Stimulated activated naive CD8-positive, alpha-beta T cell treated with anti-CD3 and anti-CD28 coated beads, Interleukin-15, amount 100 ng/mL, for 72 hours (primary cell): ENCODE results near the gene CELF2.
"Not testable (repeated sequence)": the region's sequence is repeated elsewhere in the genome, so short reads cannot be mapped to it uniquely, and the experiment has no call there.

Experiments used
- ATAC-seq: fragments of 150-1000 bp; cut with Tn5 transposase; 2 replicates; pipeline ENCODE4 v1.10.0; 2021; ENCODE audit warnings: mild to moderate bottlenecking, moderate library complexity
- DNase-seq, 2 donors: peaks; one replicate each; pipeline ENCODE4 v3.0.0; 2021 to 2022
- H3K27ac Mint-ChIP-seq, 2 donors: one replicate each; pipeline ENCODE4 v1.8.0; 2022; ENCODE audit warnings: mild to moderate bottlenecking in 2 of 2, mixed read lengths in 2 of 2, moderate library complexity in 2 of 2
- H3K27me3 Mint-ChIP-seq: one replicate; pipeline ENCODE4 v1.8.0; 2022; ENCODE audit warnings: mixed read lengths
- H3K4me1 Mint-ChIP-seq: one replicate; pipeline ENCODE4 v1.8.0; 2022; ENCODE audit warnings: mild to moderate bottlenecking, mixed read lengths
- H3K4me3 Mint-ChIP-seq, 2 donors: one replicate each; pipeline ENCODE4 v1.8.0; 2022; ENCODE audit warnings: mild to moderate bottlenecking in 2 of 2, mixed read lengths in 2 of 2, moderate library complexity in 1 of 2
- H3K9me3 Mint-ChIP-seq, 2 donors: one replicate each; pipeline ENCODE4 v1.8.0; 2022; ENCODE audit warnings: mixed read lengths in 2 of 2

Gene CELF2

DNA sequence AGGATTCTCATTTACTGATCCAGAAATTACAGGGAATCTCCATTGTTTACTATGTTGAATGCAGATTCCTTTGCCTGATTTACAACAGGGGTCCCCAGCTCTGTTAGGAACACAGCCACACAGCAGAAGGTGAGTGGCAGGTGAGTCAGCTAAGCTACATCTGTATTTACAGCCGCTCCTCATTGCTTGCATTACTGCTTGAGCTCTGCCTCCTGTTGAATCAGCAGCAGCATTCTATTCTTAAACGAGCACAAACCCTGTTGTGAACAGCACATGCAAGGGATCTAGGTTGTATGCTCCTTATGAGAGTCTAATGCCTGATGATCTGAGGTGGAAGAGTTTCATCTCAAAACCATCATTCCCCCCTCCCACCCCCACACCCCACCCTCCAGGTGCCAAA lies 23.3 kb upstream of the CELF2 start:
- ATAC-seq, result no peak

GRCh38 chr10:10995120-10995519 lies 22.6 kb upstream of the CELF2 start:
- peaks cover 8 to 15% of the 10 kb centered on the region in 2 donors for H3K9me3 Mint-ChIP-seq
- peaks cover 45% of the 10 kb centered on the region for H3K27me3 Mint-ChIP-seq
- peaks cover 12% of the 10 kb centered on the region for H3K4me1 Mint-ChIP-seq
- no peak overlapping the region for H3K27ac Mint-ChIP-seq
- H3K4me3 Mint-ChIP-seq, result no peak overlapping the region
- ATAC-seq (no peak), DNase-seq (no peak)

More for the DNA sequence above, 23.3 kb upstream of the CELF2 start:
- peaks cover 8 to 15% of the 10 kb centered on the region in 2 donors for H3K9me3 Mint-ChIP-seq
- peaks cover 12% of the 10 kb centered on the region for H3K4me1 Mint-ChIP-seq
- H3K27me3 Mint-ChIP-seq, result peaks cover 45% of the 10 kb centered on the region
- H3K27ac Mint-ChIP-seq, result no peak overlapping the region
- H3K4me3 Mint-ChIP-seq, result no peak overlapping the region
- DNase-seq, result no peak

- no peak for DNase-seq
- H3K9me3 Mint-ChIP-seq, result peaks cover 8 to 15% of the 10 kb centered on the region in 2 donors
- peaks cover 12% of the 10 kb centered on the region for H3K4me1 Mint-ChIP-seq
- H3K4me3 Mint-ChIP-seq, result no peak overlapping the region
- peaks cover 29% of the 10 kb centered on the region for H3K27me3 Mint-ChIP-seq
- H3K27ac Mint-ChIP-seq, result no peak overlapping the region
- ATAC-seq, result no peak
Measured at GRCh38 chr10:10996966-10997620, 20.6 kb upstream of the CELF2 start.

DNA sequence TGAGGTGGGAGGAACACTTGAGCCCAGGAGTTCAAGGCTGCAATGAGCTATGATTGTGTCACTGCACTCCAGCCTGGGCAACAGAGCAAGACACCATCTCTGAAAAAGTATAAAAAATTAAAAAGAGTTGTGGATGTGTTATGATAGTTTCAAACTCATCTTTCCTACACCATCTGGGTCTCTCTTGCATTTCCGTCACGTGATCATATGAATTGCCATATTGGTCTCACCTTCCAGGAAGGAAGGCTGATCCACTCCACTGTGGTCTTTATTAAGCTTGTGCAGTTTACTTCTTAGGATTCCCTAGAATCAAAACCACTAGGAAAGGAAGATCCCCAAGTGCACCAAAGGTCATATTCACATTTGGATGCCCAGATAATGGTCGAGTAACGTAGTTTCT lies 18.2 kb upstream of the CELF2 start:
- Mint-ChIP-seq H3K4me1 (peaks cover 12% of the 10 kb centered on the region), H3K9me3 (peaks cover 8 to 15% of the 10 kb centered on the region in 2 donors), H3K27me3 (peaks cover 22% of the 10 kb centered on the region)
- DNase-seq, H3K27ac Mint-ChIP-seq, H3K4me3 Mint-ChIP-seq, ATAC-seq: not testable (repeated sequence)

DNA sequence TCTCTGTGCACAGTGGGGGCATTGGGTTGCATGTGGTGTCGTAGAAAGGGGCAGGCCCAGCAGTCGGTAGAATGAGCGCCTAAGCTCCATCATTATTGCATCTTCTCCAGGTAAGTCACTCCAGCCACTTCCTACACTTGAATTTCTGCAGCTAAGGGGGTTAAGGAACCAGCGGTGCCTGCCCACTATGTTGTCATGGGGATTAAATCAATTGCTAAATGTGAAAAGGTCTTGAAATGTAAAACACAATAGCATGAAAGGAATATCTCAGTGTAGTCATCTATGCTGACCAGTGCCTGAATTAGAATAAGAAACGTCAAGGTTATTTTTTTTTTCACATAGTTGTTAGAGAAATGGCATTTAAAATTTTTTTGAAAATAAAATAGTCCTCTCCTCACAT lies 15.2 kb upstream of the CELF2 start:
- DNase-seq (no peak), ATAC-seq (no peak)
- Mint-ChIP-seq H3K4me3 (no peak overlapping the region), H3K27ac (no peak overlapping the region), H3K27me3 (peaks cover 29% of the 10 kb centered on the region), H3K4me1 (peaks cover 6% of the 10 kb centered on the region), H3K9me3 (peaks cover 5 to 8% of the 10 kb centered on the region in 2 donors)

DNA sequence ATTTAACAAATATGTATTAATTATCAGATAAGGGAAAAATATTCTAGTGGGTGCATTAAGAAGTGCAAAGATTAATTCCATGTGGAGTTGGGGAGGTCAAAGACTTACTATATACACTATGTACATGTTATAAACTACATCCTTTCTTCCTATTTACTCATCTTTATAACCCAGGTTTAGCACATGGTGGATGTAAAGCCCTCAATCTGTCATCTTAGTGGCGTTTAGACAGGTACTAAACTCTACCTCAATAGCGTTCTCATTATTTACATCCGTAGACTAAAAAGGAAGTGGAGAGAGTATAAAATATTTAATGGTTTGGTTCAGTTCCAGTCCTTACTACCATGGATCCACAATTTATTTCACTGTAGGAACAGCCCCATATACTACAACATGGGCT lies 14.8 kb upstream of the CELF2 start:
- Mint-ChIP-seq H3K27ac (no peak overlapping the region), H3K27me3 (peaks cover 32% of the 10 kb centered on the region), H3K4me3 (no peak overlapping the region), H3K4me1 (peaks cover 1% of the 10 kb centered on the region), H3K9me3 (peaks cover 1 to 3% of the 10 kb centered on the region in 2 donors)
- no peak for ATAC-seq
- DNase-seq, result no peak

- ATAC-seq (no peak), DNase-seq (no peak)
- Mint-ChIP-seq H3K4me1 (peaks cover under 1% of the 10 kb centered on the region), H3K27ac (no peak overlapping the region), H3K4me3 (no peak overlapping the region), H3K9me3 (no peaks in the 10 kb centered on the region), H3K27me3 (peaks cover 40% of the 10 kb centered on the region)
Measured at GRCh38 chr10:11003679-11004078, 14.0 kb upstream of the CELF2 start.

DNA sequence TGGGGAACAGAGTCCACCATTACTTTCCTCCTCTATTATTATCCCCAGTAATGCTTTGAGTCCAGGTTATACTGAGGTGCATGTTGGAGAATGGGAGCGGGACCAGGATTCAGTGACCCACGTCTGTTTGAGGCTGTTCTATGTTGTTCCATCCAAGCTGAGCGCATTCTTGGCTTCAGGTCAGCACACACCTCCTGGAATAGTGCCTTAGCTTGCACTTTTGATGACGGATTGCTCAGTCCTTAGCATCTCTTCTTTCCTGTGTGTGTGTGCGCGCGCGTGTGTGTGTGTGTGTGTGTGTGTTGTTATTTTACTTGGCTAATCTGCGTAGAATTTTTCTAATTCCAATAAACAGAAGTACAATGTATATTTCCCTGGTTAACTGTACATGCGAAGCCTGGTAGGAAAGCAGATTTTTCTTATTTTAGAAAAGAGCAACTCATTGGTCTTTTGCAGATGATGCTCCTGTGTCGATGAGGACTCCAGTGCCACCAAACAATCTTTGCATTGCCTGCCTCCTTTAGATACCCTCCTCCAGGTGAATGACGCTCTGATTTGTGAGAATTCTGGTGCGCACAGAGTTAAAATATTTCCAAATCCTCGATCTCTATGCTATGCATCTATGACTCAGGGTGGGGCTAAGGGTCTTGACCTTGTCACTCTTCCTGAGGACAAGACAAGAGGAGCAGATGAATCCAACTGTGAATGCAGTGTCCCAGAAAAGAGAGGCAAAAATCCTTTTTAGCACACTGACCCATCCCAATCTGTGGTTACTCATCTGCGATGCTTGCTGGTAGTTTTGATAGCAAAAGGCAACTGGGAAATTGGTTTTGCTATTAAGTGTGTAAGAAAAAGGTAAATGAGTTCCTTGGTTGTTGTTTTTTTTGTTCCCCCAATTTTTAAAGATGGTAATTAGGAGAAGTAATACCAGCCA lies 13.3 kb upstream of the CELF2 start:
- Mint-ChIP-seq H3K27me3 (peaks cover 47% of the 10 kb centered on the region), H3K9me3 (no peaks in the 10 kb centered on the region)
- DNase-seq, result no peak

DNA sequence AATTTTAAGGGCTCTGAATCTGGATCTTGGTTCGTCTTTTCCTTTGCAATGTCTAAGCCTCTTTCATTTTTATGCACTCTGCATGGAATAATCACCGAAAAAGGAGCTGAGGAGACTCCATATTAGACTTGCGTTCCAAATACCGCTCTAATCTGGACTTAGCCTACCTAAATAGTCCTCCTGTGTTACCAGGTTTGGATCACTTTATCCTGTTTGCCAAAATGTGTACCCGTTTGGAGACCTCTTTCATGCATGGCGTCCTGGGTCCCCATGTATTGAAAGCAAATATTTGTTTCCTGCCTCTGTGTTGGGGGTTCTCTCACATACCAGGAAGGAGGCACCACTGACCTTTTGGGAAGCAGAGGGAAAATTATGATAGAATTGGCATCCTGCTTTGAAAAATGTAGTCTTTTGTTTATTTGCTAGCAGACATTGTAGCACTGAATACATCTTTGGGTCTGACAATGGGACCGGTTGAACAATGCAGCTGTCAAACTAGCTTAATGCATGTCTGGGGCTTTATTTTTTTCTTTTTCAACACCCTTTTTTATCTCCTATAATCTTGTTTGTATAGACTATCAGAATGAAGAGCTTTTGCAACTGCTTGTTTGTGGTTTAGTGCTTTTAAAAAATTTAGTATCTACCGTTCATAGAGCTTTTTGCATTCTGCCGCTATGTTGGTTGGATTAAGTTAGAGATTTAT lies 11.8 kb upstream of the CELF2 start:
- Mint-ChIP-seq H3K4me3 (no peak overlapping the region), H3K9me3 (no peaks in the 10 kb centered on the region), H3K27me3 (peaks cover 58% of the 10 kb centered on the region), H3K27ac (no peak overlapping the region), H3K4me1 (peaks cover 17% of the 10 kb centered on the region)
- DNase-seq, result no peak
- ATAC-seq, result no peak

More for the DNA sequence above, 13.3 kb upstream of the CELF2 start:
- no peak for ATAC-seq
- H3K27ac Mint-ChIP-seq, result no peak overlapping the region
- no peak overlapping the region for H3K4me3 Mint-ChIP-seq
- H3K4me1 Mint-ChIP-seq, result peaks cover 8% of the 10 kb centered on the region

DNA sequence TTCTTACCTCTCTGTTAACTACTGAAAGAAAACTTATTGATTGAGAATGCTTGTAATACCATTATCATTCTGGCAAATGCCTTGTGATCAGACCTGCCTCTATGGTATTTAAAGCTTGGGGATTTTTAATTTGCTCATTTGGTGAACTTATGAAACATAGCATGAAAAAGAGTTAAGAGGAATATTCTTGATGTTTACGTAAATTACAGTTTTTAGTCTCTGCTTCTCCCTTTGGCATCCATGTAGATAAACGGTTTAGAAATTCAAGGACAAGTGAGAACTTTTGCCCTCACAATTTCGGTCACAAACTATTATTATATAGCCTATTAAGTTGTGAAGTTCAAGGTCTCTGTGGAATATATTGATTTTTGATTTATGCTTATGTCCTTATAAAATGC lies 11.2 kb upstream of the CELF2 start:
- no peaks in the 10 kb centered on the region for H3K9me3 Mint-ChIP-seq
- H3K4me3 Mint-ChIP-seq, result no peak overlapping the region
- no peak for ATAC-seq
- no peak for DNase-seq
- peaks cover 17% of the 10 kb centered on the region for H3K4me1 Mint-ChIP-seq
- H3K27me3 Mint-ChIP-seq, result peaks cover 61% of the 10 kb centered on the region
- H3K27ac Mint-ChIP-seq, result no peak overlapping the region

DNA sequence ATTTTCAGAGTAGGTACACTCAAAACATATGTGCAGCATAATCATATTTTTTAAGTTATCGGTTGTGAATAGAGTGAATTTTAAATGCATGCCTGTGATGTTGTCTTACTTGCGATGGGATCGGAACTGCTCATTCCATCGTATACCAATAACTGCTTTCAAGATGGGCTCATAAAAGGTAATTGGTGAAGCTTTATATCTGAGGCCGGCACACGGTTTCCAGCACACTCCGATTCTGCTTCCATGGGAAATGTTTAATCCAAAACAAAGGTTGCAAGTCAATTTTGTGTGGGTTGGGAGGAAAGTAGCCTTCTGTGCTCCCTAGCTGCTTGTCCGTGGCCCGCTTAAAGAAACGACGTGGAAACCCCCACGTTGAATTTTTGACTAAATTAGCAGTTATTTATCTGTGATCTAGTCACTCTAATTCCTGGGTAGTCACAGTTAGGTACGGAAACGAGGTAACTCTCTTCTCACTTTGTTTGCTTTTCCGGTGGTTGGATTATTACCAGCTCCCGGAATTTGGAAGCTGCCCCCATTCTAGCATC lies 10.1 kb upstream of the CELF2 start:
- Mint-ChIP-seq H3K27ac (no peak overlapping the region), H3K9me3 (no peaks in the 10 kb centered on the region), H3K4me3 (no peak overlapping the region), H3K4me1 (peaks cover 17% of the 10 kb centered on the region), H3K27me3 (peaks cover 68% of the 10 kb centered on the region)
- DNase-seq, result no peak
- no peak for ATAC-seq

- peaks cover 80% of the 10 kb centered on the region for H3K27me3 Mint-ChIP-seq
- no peak overlapping the region for H3K4me3 Mint-ChIP-seq
- no peak for DNase-seq
- H3K27ac Mint-ChIP-seq, result no peak overlapping the region
- H3K9me3 Mint-ChIP-seq, result no peaks in the 10 kb centered on the region
- peaks cover 17% of the 10 kb centered on the region for H3K4me1 Mint-ChIP-seq
- ATAC-seq, result peak; percentile 72
Measured at GRCh38 chr10:11009471-11010308, 8.0 kb upstream of the CELF2 start.

GRCh38 chr10:11010582-11010981 lies 7.1 kb upstream of the CELF2 start:
- no peak overlapping the region for H3K27ac Mint-ChIP-seq
- H3K4me3 Mint-ChIP-seq, result no peak overlapping the region
- H3K9me3 Mint-ChIP-seq, result no peaks in the 10 kb centered on the region
- no peak for DNase-seq
- peaks cover 17% of the 10 kb centered on the region for H3K4me1 Mint-ChIP-seq
- no peak for ATAC-seq
- peaks cover 80% of the 10 kb centered on the region for H3K27me3 Mint-ChIP-seq

DNA sequence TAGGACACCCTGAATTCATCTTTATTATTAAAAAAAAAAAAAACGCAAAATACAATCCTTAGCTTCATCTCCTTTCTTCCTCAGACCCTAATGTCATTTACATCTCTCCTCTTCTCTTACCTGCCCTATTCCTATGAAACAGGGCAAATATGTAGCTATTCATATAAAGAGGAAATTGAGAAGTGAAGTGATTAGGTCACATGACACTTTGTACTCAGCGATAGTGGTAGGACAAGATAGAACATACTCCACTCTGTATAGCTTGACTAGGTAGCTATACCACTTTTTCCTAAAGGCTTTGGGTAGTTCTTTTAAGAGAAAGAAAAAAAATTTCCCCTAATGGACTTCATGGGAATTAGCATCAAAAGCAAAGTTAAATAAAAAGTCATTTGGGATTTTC lies 6.2 kb upstream of the CELF2 start:
- peaks cover 17% of the 10 kb centered on the region for H3K4me1 Mint-ChIP-seq
- no peaks in the 10 kb centered on the region for H3K9me3 Mint-ChIP-seq
- H3K27ac Mint-ChIP-seq, result no peak overlapping the region
- DNase-seq, result no peak
- no peak for ATAC-seq
- H3K4me3 Mint-ChIP-seq, result no peak overlapping the region
- peaks cover 77% of the 10 kb centered on the region for H3K27me3 Mint-ChIP-seq

DNA sequence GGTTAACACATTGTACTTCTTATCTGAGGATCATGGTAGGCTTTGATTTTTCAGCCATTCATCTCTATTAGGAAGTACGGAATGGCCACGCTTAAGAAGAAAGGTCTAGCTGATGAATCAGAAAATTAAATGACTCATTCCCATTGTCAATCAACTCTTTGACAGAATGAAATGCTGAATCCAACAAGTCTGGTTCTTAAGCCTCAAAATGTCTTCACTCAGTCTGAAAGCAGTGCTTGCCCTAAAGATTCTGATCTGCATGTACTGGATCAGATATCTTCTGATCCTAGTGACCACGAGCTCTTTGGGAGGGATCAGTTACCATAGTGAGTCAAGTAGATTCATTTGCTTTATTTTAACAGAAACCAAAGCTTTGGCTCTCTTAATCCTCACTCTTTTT lies 5.7 kb upstream of the CELF2 start:
- H3K4me1 Mint-ChIP-seq, result peaks cover 17% of the 10 kb centered on the region
- no peak overlapping the region for H3K4me3 Mint-ChIP-seq
- ATAC-seq, result no peak
- H3K27ac Mint-ChIP-seq, result no peak overlapping the region
- no peaks in the 10 kb centered on the region for H3K9me3 Mint-ChIP-seq
- peaks cover 80% of the 10 kb centered on the region for H3K27me3 Mint-ChIP-seq
- DNase-seq, result no peak
